ENCODE measurements around the gene TAOK2.

TAOK2 gene

DNA sequence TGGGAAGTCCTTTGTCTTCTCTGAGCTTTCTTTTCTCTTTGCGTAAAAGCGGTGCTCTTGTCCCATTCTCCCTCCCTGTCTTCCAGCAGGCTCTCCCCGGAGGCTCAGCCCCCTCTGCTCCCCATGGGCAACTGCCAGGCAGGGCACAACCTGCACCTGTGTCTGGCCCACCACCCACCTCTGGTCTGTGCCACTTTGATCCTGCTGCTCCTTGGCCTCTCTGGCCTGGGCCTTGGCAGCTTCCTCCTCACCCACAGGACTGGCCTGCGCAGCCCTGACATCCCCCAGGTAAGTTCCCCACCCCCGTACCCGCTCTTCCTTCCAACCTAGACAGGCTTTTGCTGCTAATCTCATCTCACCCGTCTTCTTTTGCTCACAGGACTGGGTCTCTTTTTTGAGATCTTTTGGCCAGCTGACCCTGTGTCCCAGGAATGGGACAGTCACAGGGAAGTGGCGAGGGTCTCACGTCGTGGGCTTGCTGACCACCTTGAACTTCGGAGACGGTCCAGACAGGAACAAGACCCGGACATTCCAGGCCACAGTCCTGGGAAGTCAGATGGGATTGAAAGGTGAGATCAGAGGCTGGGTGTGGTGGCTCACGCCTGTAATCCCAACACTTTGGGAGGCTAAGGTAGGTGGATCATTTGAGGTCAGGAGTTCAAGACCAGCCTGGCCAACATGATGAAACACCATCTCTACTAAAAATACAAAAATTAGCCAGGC, 10.5 kb upstream of the TAOK2 start:
- no peak for DNase-seq

- no peak for DNase-seq
Observed at GRCh38 chr16:29968205-29968604, 5.5 kb upstream of the TAOK2 start.

DNA sequence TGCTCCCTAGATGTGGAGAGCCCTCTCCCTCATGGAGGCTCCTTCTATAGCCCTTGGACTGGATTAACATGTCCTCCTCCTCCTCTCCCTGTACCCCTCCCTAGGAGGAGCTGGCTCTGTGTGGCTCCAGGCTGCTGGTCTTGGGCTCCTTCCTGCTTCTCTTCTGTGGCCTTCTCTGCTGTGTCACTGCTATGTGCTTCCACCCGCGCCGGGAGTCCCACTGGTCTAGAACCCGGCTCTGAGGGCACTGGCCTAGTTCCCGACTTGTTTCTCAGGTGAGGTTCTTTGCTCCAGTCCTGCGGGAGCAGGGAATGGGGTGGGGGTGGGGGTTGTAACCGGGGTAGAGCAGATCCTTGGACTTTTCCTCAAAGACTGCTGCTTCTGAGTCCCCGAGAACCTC, 2.4 kb upstream of the TAOK2 start:
- no peak for DNase-seq

- no peak for DNase-seq
Observed at GRCh38 chr16:29972500-29972899, 1.2 kb upstream of the TAOK2 start.

DNA sequence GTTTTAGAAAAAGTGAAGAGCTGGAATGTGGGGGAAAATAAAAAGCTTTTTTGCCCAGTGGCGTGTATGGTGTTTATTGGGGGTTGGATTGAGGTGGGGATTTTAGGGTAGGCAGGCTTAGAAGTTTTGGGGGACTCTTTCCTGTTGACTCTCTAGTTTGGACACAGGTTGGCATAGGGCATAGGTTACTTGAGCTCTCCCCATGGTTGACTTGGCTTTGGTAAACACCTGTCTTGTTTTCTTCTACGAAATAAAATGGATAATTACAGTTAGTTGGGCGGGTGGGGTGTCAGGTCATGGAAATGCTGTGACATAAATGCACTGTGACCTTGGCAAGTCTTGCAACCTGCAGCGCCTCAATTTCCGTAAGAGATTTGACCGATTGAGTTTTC, 680 bp upstream of the TAOK2 start:
- no peak for DNase-seq

- no peak for DNase-seq
Observed at GRCh38 chr16:29974291-29975133, 844 bp downstream of the TAOK2 start.

DNA sequence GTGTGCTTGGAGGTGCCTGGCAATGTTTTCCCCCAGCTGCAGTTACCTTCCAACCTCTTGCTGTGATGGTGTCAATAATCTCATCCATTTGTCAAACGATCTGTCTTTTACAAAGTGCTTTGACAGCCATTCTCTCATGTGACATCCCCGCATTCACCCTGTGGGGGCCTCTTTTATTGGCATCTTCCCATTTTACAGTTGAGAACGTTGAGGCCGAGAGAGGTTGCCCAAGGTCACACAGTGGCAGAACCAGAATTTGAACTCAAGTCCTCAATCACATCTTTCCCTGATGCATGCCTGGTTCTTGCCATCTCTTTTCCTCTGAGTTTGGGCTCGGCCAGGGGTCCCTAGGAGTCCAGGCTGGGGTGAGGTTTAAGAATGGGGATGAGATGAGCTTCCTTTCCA, 1.5 kb downstream of the TAOK2 start:
- DNase-seq: no peak

- DNase-seq: no peak
Observed at GRCh38 chr16:29975811-29976511, 2.3 kb downstream of the TAOK2 start.

DNA sequence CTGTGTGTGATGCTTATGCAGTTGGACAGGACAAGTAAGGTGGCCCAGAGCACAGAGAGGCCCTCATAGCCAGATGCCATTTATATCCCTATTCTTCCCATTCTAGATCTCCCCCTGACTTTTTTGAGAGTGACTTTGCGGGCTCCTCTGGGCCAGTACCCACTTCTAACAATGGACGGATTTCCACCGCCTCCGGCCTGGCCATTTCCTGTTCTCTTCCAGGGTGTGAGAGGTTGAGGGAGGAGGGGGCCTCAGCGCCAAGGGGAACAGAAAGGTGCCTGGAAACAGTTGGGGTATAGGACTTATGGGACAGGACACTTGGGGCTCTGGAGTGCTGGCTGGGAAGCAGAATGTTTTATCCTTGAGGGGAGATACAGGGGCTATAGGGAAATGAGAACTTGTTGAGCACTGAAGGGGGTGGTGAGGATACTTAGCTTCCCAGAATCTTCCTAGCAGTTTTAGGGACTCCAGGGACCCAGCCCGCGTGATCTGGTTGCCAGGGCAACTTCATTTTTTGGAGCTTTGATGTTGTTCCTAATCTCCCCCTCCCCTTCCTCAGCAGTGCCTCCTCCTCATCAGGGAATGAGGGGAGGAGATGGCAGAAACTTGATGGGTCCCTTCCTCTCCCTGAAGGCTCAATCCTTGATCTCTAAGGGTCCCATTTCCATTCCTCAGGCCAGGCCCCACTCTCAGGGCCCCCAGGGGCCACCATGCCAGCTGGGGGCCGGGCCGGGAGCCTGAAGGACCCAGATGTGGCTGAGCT, 3.6 kb downstream of the TAOK2 start:
- DNase-seq: no peak

DNA sequence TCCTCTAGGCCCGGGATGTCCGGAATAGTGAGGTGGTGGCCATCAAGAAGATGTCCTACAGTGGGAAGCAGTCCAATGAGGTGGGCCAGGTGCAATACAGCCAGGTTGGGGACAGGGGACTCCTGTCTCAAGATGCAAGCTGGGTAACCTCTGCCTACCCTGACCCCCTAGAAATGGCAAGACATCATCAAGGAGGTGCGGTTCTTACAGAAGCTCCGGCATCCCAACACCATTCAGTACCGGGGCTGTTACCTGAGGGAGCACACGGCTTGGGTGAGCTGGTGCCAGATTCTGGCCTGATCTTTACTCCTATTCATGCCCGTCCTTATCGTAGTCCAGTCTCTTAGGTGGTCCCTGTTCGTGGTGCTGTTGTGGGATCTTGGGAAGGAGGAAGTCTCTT, 4.4 kb downstream of the TAOK2 start:
- no peak for DNase-seq

- DNase-seq: no peak
Observed at GRCh38 chr16:29978564-29979270, 5.0 kb downstream of the TAOK2 start.

DNA sequence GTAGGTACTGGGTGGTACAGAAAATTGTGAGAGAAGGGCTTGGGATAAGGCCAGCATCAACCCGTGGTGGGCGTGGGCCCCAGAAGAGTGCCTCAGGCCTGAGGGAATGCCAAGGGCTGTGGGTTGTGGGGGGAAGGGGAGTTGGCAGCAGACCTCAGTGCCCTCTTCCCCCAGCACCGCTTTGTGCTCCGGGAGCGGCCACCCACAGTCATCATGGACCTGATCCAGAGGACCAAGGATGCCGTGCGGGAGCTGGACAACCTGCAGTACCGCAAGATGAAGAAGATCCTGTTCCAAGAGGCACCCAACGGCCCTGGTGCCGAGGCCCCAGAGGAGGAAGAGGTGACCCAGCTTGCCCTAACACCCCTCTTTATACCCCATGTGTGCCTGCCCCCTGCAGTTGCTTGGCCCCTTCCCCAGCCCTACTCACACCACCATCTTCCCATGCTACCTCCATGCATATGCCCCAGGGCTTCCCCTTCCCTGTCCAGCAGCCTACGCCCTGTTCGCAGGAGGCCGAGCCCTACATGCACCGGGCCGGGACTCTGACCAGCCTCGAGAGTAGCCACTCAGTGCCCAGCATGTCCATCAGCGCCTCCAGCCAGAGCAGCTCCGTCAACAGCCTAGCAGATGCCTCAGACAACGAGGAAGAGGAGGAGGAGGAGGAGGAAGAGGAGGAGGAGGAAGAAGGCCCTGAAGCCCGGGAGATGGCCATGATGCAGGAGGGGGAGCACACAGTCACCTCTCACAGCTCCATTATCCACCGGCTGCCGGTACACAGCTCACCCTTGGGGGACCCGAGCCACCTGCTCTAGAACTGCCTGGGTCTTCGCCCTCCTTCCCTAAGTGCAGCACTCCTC, 9.1 kb downstream of the TAOK2 start:
- no peak for DNase-seq

GRCh38 chr16:29983420-29984136, 9.9 kb downstream of the TAOK2 start:
- DNase-seq: no peak

GRCh38 chr16:29984137-29984763, 10.6 kb downstream of the TAOK2 start:
- DNase-seq: no peak

- no peak for DNase-seq
Observed at GRCh38 chr16:29984764-29985147, 11.1 kb downstream of the TAOK2 start.

DNA sequence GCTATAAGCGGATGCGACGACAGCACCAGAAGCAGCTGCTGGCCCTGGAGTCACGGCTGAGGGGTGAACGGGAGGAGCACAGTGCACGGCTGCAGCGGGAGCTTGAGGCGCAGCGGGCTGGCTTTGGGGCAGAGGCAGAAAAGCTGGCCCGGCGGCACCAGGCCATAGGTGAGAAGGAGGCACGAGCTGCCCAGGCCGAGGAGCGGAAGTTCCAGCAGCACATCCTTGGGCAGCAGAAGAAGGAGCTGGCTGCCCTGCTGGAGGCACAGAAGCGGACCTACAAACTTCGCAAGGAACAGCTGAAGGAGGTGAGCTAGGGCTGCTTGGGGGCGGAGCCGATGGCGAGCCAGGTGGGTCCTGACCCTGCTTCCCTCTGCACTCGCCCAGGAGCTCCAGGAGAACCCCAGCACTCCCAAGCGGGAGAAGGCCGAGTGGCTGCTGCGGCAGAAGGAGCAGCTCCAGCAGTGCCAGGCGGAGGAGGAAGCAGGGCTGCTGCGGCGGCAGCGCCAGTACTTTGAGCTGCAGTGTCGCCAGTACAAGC, 11.7 kb downstream of the TAOK2 start:
- no peak for DNase-seq

- DNase-seq: no peak
Observed at GRCh38 chr16:29986231-29986630, 12.6 kb downstream of the TAOK2 start.

DNA sequence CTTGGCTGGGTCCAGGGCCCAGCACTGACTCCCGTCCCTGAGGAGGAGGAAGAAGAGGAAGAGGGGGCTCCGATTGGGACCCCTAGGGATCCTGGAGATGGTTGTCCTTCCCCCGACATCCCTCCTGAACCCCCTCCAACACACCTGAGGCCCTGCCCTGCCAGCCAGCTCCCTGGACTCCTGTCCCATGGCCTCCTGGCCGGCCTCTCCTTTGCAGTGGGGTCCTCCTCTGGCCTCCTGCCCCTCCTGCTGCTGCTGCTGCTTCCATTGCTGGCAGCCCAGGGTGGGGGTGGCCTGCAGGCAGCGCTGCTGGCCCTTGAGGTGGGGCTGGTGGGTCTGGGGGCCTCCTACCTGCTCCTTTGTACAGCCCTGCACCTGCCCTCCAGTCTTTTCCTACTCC, 13.3 kb downstream of the TAOK2 start:
- no peak for DNase-seq

GRCh38 chr16:29987371-29988085, 13.9 kb downstream of the TAOK2 start:
- DNase-seq: no peak
